NCI-H1694 treated with DMSO at 0.1 percent for 48 hours (cell line): ENCODE data around the gene PCDHGB6.
"Not testable (repeated sequence)": the region's sequence is repeated elsewhere in the genome, so short reads cannot be mapped to it uniquely, and the experiment has no call there.

Experiments used
- DNase-seq: peaks from one replicate; lab custom pipeline; 2025; lab: John Stamatoyannopoulos, UW

The PCDHGB6 gene

GRCh38 chr5:141407790-141408505 lies at the start of gene PCDHGB6:
PCDHGB6 (plus strand) TSS chr5:141408021; CDS start chr5:141408203, 182 bp downstream.
- DNase-seq = not testable (repeated sequence)

GRCh38 chr5:141359790-141360426 lies 47.9 kb upstream of the PCDHGB6 start, which contains the start of gene PCDHGB2:
PCDHGB2 (plus strand) TSS chr5:141359994; CDS start chr5:141360136, 142 bp downstream.
- DNase-seq = peak; percentile 32

GRCh38 chr5:141360685-141361084 lies 47.1 kb upstream of the PCDHGB6 start:
- DNase-seq = no peak

GRCh38 chr5:141362719-141363118 lies 45.1 kb upstream of the PCDHGB6 start:
- no peak for DNase-seq

GRCh38 chr5:141363952-141364660 lies 43.7 kb upstream of the PCDHGB6 start, which contains the start of gene PCDHGA5:
PCDHGA5 (plus strand) TSS chr5:141364162; CDS start chr5:141364331, 169 bp downstream.
- DNase-seq = no peak

- DNase-seq = no peak
Observed at GRCh38 chr5:141366016-141366896, 41.6 kb upstream of the PCDHGB6 start.

- DNase-seq = no peak
Observed at GRCh38 chr5:141369994-141370848, 37.6 kb upstream of the PCDHGB6 start, which contains the start of gene PCDHGB3. PCDHGB3 (plus strand) TSS chr5:141370242; CDS start chr5:141370395, 153 bp downstream.

GRCh38 chr5:141371572-141372475 lies 36.0 kb upstream of the PCDHGB6 start:
- DNase-seq = no peak

GRCh38 chr5:141373673-141374317 lies 34.0 kb upstream of the PCDHGB6 start, which contains the start of gene PCDHGA6:
PCDHGA6 (plus strand) TSS chr5:141373891; CDS start chr5:141374084, 193 bp downstream.
- no peak for DNase-seq

- DNase-seq = no peak
Observed at GRCh38 chr5:141374627-141375026, 33.2 kb upstream of the PCDHGB6 start.

GRCh38 chr5:141375444-141376155 lies 32.2 kb upstream of the PCDHGB6 start:
- DNase-seq = not testable (repeated sequence)

- no peak for DNase-seq
Observed at GRCh38 chr5:141382469-141383294, 25.1 kb upstream of the PCDHGB6 start, which contains the start of gene PCDHGA7. PCDHGA7 (plus strand) TSS chr5:141382742; CDS start chr5:141382900, 158 bp downstream.

GRCh38 chr5:141383345-141383744 lies 24.5 kb upstream of the PCDHGB6 start:
- DNase-seq = no peak

GRCh38 chr5:141384471-141385267 lies 23.2 kb upstream of the PCDHGB6 start:
- no peak for DNase-seq

GRCh38 chr5:141387557-141388311 lies 20.1 kb upstream of the PCDHGB6 start, which contains the start of gene PCDHGB4:
PCDHGB4 (plus strand) TSS chr5:141387698; CDS start chr5:141387885, 187 bp downstream.
- DNase-seq = not testable (repeated sequence)
